Limb (tissue), 2 donors: ENCODE measurements around the gene EEF2.
A peak's percentile ranks its signal among the peaks of the same experiment; 100 is the strongest.
"Not testable (repeated sequence)": the region's sequence is repeated elsewhere in the genome, so short reads cannot be mapped to it uniquely, and the experiment has no call there.

ENCODE experiments used
- DNase-seq, 2 donors: peaks; one replicate each; pipeline ENCODE4 v3.0.0-alpha.2; 2016; ENCODE audit errors: extremely low spot score in 2 of 2

The EEF2 gene

GRCh38 chr19:3970808-3971598, 14.3 kb downstream of the EEF2 start, which contains the start of gene DAPK3:
Gene DAPK3, minus strand, starts transcription at chr19:3971099. Its CDS starts 1,364 bp downstream, at chr19:3969735.
- DNase-seq, result peak; percentile 97 to 99

GRCh38 chr19:3970313-3970807, 14.9 kb downstream of the EEF2 start:
- no peak for DNase-seq

GRCh38 chr19:3969435-3970312, 15.6 kb downstream of the EEF2 start:
- DNase-seq, result no peak

- peak; percentile 78 to 85 for DNase-seq
Observed at GRCh38 chr19:3968556-3969434, 16.5 kb downstream of the EEF2 start.

GRCh38 chr19:3967983-3968382, 17.3 kb downstream of the EEF2 start:
- not testable (repeated sequence) for DNase-seq

- DNase-seq, result no peak
Observed at GRCh38 chr19:3966051-3967017, 18.9 kb downstream of the EEF2 start.

- no peak for DNase-seq
Observed at GRCh38 chr19:3964256-3965194, 20.7 kb downstream of the EEF2 start.

- DNase-seq, result no peak
Observed at GRCh38 chr19:3963458-3964255, 21.6 kb downstream of the EEF2 start.

GRCh38 chr19:3961007-3961406, 24.3 kb downstream of the EEF2 start:
- DNase-seq, result no peak

- DNase-seq, result no peak
Observed at GRCh38 chr19:3959766-3960131, 25.5 kb downstream of the EEF2 start.

GRCh38 chr19:3958836-3959765, 26.2 kb downstream of the EEF2 start:
- DNase-seq, result no peak

- no peak for DNase-seq
Observed at GRCh38 chr19:3955688-3956087, 29.6 kb downstream of the EEF2 start.

GRCh38 chr19:3955276-3955675, 30.0 kb downstream of the EEF2 start:
- DNase-seq, result not testable (repeated sequence)

GRCh38 chr19:3954107-3954506, 31.2 kb downstream of the EEF2 start:
- no peak for DNase-seq

GRCh38 chr19:3952755-3953276, 32.4 kb downstream of the EEF2 start:
- DNase-seq, result not testable (repeated sequence)
